M059J (cell line): Measurements from ENCODE around the gene FBN2. TPM values are rescaled to one million over a fixed set of nuclear protein-coding genes. Genes with fewer than 3 reads are reported as not detected.
"Not testable (repeated sequence)": the region's sequence is repeated elsewhere in the genome, so short reads cannot be mapped to it uniquely, and the experiment has no call there.

Source experiments
- DNase-seq: peaks from one replicate; pipeline ENCODE4 v3.0.0-alpha.2; 2012; ENCODE audit warnings: low read depth
- total RNA-seq: library from RNA; depleted of rRNA; stranded (reverse); fragments of >200 nt; shearing (Covaris generic); gene quantifications from 2 replicates; pipeline ENCODE4 v1.2.3, GENCODE V29; 2014

Gene FBN2
- total RNA-seq, 1 experiment from 2014 or later = 0.37 TPM

- no peak for DNase-seq
Observed at GRCh38 chr5:128478386-128479368, 59.4 kb downstream of the FBN2 start.

GRCh38 chr5:128477944-128478343 is 60.1 kb downstream of the FBN2 start:
- DNase-seq = no peak

GRCh38 chr5:128475693-128476092 is 62.4 kb downstream of the FBN2 start:
- DNase-seq = no peak

GRCh38 chr5:128472919-128473318 is 65.1 kb downstream of the FBN2 start:
- DNase-seq = no peak

- DNase-seq = no peak
Observed at GRCh38 chr5:128472036-128472435, 66.0 kb downstream of the FBN2 start.

- no peak for DNase-seq
Observed at GRCh38 chr5:128470663-128471062, 67.4 kb downstream of the FBN2 start.

- DNase-seq = no peak
Observed at GRCh38 chr5:128469912-128470311, 68.1 kb downstream of the FBN2 start.

- DNase-seq = no peak
Observed at GRCh38 chr5:128466980-128467379, 71.1 kb downstream of the FBN2 start.

- no peak for DNase-seq
Observed at GRCh38 chr5:128466554-128466953, 71.5 kb downstream of the FBN2 start.

GRCh38 chr5:128464596-128464995 is 73.4 kb downstream of the FBN2 start:
- DNase-seq = no peak

- DNase-seq = no peak
Observed at GRCh38 chr5:128462330-128462729, 75.7 kb downstream of the FBN2 start.

- not testable (repeated sequence) for DNase-seq
Observed at GRCh38 chr5:128457147-128457915, 80.7 kb downstream of the FBN2 start.

GRCh38 chr5:128455841-128456361 is 82.1 kb downstream of the FBN2 start:
- no peak for DNase-seq

GRCh38 chr5:128453121-128453520 is 84.9 kb downstream of the FBN2 start:
- DNase-seq = no peak

GRCh38 chr5:128447224-128447623 is 90.8 kb downstream of the FBN2 start:
- not testable (repeated sequence) for DNase-seq

- no peak for DNase-seq
Observed at GRCh38 chr5:128441941-128442350, 96.1 kb downstream of the FBN2 start.

- DNase-seq = no peak
Observed at GRCh38 chr5:128441165-128441564, 96.9 kb downstream of the FBN2 start.

- DNase-seq = peak; percentile 60
Observed at GRCh38 chr5:128436749-128437188, 101.3 kb downstream of the FBN2 start.

- no peak for DNase-seq
Observed at GRCh38 chr5:128435861-128436260, 102.2 kb downstream of the FBN2 start.

GRCh38 chr5:128434993-128435392 is 103.1 kb downstream of the FBN2 start:
- no peak for DNase-seq

GRCh38 chr5:128432913-128433440 is 105.1 kb downstream of the FBN2 start:
- no peak for DNase-seq

- no peak for DNase-seq
Observed at GRCh38 chr5:128427921-128428320, 110.1 kb downstream of the FBN2 start.
